Heart right ventricle (tissue), 16 donors: Measurements from ENCODE around the gene TUBB4B. TPM values are rescaled to one million over a fixed set of nuclear protein-coding genes. Genes with fewer than 3 reads are reported as not detected.

Experiments
- ATAC-seq, 8 donors: fragments of 200-7000 bp; cut with Tn5 transposase; one replicate each; pipeline ENCODE4 v1.9.1; 2020; ENCODE audit warnings: mild to moderate bottlenecking in 8 of 8, moderate library complexity in 8 of 8, moderate number of reproducible peaks in 1 of 8
- DNase-seq, 2 donors: peaks; one replicate each; pipeline ENCODE4 v3.0.0-alpha.2; 2020
- H3K27ac ChIP-seq, 10 donors: fragments of 200-600 bp; sonication (generic) in 2 of 10; one replicate each; pipeline versions ENCODE4 v1.5.0 to v1.8.0; 2020 to 2022; ENCODE audit warnings: mild to moderate bottlenecking in 3 of 10
- H3K27me3 ChIP-seq, 7 donors: fragments of 200-600 bp; one replicate each; pipeline ENCODE4 v1.8.0; 2021 to 2022; ENCODE audit warnings: mild to moderate bottlenecking in 2 of 7
- H3K36me3 ChIP-seq, 9 donors: fragments of 200-600 bp; sonication (generic) in 1 of 9; one replicate each; pipeline versions ENCODE4 v1.5.0 to v1.8.0; 2020 to 2022; ENCODE audit warnings: mild to moderate bottlenecking in 2 of 9
- H3K4me1 ChIP-seq, 9 donors: fragments of 200-600 bp; sonication (generic) in 1 of 9; one replicate each; pipeline versions ENCODE4 v1.5.0 to v1.8.0; 2020 to 2022; ENCODE audit warnings: mild to moderate bottlenecking in 4 of 9
- H3K4me3 ChIP-seq, 10 donors: fragments of 200-600 bp; sonication (generic) in 2 of 10; one replicate each; pipeline versions ENCODE4 v1.5.0 to v1.8.0; 2020 to 2022; ENCODE audit warnings: mild to moderate bottlenecking in 7 of 10, moderate library complexity in 2 of 10
- H3K9me3 ChIP-seq, 11 donors: fragments of 200-600 bp in 10 of 11; sonication (generic) in 2 of 11; one replicate each; pipeline versions ENCODE4 v1.5.0 to v1.8.0; 2013 to 2022; ENCODE audit warnings: mild to moderate bottlenecking in 2 of 11, control low read depth in 1 of 11, moderate library complexity in 1 of 11
- CTCF ChIP-seq, 9 donors: fragments of 200-600 bp; sonication (generic) in 2 of 9; IDR thresholded peaks; one replicate each; pipeline versions ENCODE4 v1.5.0 to v1.8.0; 2021 to 2022; ENCODE audit warnings: antibody characterized with exemption in 9 of 9, mild to moderate bottlenecking in 5 of 9, moderate library complexity in 1 of 9
- WGBS, 2 donors: extraction: QIAGEN DNeasy Blood & Tissue Kit; methylation state at CpG; one replicate each; pipeline ENCODE4 v1.1.7; 2013; ENCODE audit warnings: inconsistent platforms in 1 of 2; 5-methylcytosine and 5-hydroxymethylcytosine counted together
- intact Hi-C, 10 donors: fragments of 100-400 bp; cut with DNase I; formaldehyde crosslinking; loops; one replicate each; pipeline versions ENCODE4 v1.11.1 to v1.14.2; 2022
- polyA plus RNA-seq, 2 donors: library from polyadenylated mRNA; stranded (reverse); fragments of 200-250 nt; gene quantifications; one replicate each; pipeline ENCODE4 v1.2.3, GENCODE V29; 2013
- total RNA-seq, 10 donors: library from RNA; stranded (reverse); fragmentation: NEBNext Ultra II Directional in 3 of 10; extraction: Animal tissue kit (Norgen Biotek cat#: 25700) in 3 of 10; gene quantifications; one replicate each; pipeline versions ENCODE4 v1.2.1 to v1.2.4, GENCODE V29; 2021 to 2023
- donor health status: Arrhythmogenic right ventricular cardiomyopathy.
- donor health status: ischemic (EF 13 %, LVEDD 7.1; RV severe dilation, severe dysfunction).
- donor health status: healthy with polysubstance abuse.
- donor health status: DM: no; HTN: yes; CAD: no.
- donor health status: DM: no; HTN: no; CAD: no.
- donor health status: ischemic (EF 25% LVEDD 6.9; RV normal size, moderate dysfunction).
- donor health status: ischemic (EF 25% LVEDD 5.7; RV mildly dilated, moderate dysfunction).
- donor health status: healthy.
- donor health status: DM: yes; HTN: yes; CAD: no.
- donor health status: Ischemic cardiomyopathy.
- donor health status: ischemic (EF 35%, LVEDD 5.7; RV mildly dilated, moderate dysfunction).
- donor health status: nonischemic (EF 11% LVEDD 7.7; RV severe dilation, severe dysfunction).
- donor health status: DM: yes; HTN: yes; CAD: no.
- donor health status: PGD.
- donor health status: ischemic (EF 29% LVEDD 5.4; RV normal size, mild dysfunction).
- donor health status: nonischemic (EF 23%, LVEDD 6.1; RV moderate dilation, normal function).

The TUBB4B gene
- total and polyA plus RNA-seq, 12 donors: 211 to 992 (median 355) TPM

DNA sequence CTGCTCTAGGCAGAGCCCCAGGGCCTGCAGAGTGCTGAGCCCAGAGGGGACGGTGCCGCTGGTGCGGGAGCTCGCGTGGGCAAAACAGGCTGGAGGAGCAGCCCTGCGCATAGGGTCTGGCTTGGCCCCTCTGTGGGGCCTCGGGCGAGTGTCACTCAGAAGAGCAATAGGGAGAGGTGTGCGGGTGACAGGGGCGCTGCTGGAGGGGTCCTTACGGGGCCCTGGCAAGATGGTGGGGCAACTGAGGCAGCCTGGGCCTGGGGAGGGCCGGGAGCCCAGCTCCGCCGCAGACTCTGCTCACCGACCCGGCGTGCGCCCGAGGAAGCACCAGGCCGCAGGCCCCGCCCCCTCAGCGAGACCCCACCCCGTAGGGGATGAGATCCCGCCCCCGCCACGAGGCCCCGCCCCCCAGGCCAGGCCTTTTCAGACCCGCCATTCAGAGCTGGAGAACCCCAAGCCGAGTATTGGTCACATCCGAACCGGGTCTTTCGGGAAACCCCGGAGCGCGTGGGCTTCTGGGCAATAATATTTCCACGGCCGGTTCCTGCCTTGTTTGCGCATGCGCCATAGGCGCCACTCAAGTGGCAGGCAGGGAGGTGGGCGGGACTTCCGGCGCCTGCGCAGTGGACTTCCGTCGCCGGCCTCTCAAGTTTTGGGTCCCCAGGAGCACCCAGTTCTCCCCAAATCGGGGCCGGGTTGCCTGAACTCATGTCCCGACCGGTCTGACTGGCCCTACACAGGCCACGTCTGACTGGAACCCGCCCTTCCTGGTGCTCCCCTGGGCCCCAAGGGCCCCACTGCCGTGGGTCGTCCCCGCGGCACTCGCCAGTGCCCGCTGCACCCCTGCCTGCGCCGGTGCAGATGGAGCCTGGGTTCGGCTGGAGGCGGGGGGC lies 17.8 kb upstream of the TUBB4B start:
- peaks cover 14 to 46% (median 32%) of the 10 kb centered on the region in 9 donors for H3K4me1 ChIP-seq
- no peaks in the 10 kb centered on the region for H3K36me3 ChIP-seq
- peak overlapping the region; percentile 70 to 96 (median 92) for H3K27ac ChIP-seq
- WGBS, 2 donors: 1% methylated on average over 63 of the region's 63 CpGs
- intact Hi-C loops: loop anchor here in 7 of 10 donors (1.0 to 5.0 kb wide), 5 partner anchors 17 to 36 kb away; partner anchors contain the start of genes ANAPC2 (in 6 of the 7), SSNA1 (in 6 of the 7), TPRN (in 1 of the 7) and TUBB4B (in 1 of the 7)
- H3K9me3 ChIP-seq: no peaks in the 10 kb centered on the region
- peak; percentile 96 to 98 for DNase-seq
- no peak for TF ChIP-seq CTCF (IDR thresholded peaks at IDR 0.05)
- ATAC-seq: peak; percentile 90 to 97 (median 95)
- H3K27me3 ChIP-seq: peaks cover 0 to 8% (median 4%) of the 10 kb centered on the region in 7 donors
- H3K4me3 ChIP-seq: peak overlapping the region; percentile 64 to 94 (median 76)

GRCh38 chr9:137224830-137225694 lies 16.0 kb upstream of the TUBB4B start, which contains the start of gene CYSRT1:
TSS of gene CYSRT1 (plus strand) at chr9:137225174. CDS start at chr9:137225622, 448 bp downstream.
- Histone ChIP-seq H3K4me3 (peak within 1 kb of the TSS; percentile 64 to 94 (median 76)), H3K4me1 (peaks cover 7 to 34% (median 24%) of the 10 kb centered on the region in 9 donors), H3K36me3 (no peaks in the 10 kb centered on the region), H3K27me3 (peaks cover 4 to 26% (median 21%) of the 10 kb centered on the region in 7 donors), H3K9me3 (no peaks in the 10 kb centered on the region), H3K27ac (peak within 1 kb of the TSS in 9 of 10 donors; percentile 89 to 96 (median 92))
- 52 to 57% methylated on average over 22 to 23 of the region's 23 CpGs for WGBS, 2 donors
- ATAC-seq: no peak
- no peak for TF ChIP-seq CTCF (IDR thresholded peaks at IDR 0.05)
- no peak for DNase-seq
- intact Hi-C loops: loop anchor here in 7 of 10 donors (2.0 to 5.0 kb wide), 5 partner anchors 33 to 108 kb away; partner anchors contain the start of genes ANAPC2 (in 4 of the 7) and SSNA1 (in 4 of the 7)

- WGBS, 2 donors: 76 to 84% methylated on average over 21 of the region's 21 CpGs
- Histone ChIP-seq H3K27ac (no peak overlapping the region), H3K27me3 (peaks cover 7 to 33% (median 29%) of the 10 kb centered on the region in 7 donors), H3K9me3 (no peaks in the 10 kb centered on the region), H3K4me1 (peaks cover 7 to 32% (median 24%) of the 10 kb centered on the region in 9 donors), H3K36me3 (no peaks in the 10 kb centered on the region), H3K4me3 (no peak overlapping the region)
- no peak for DNase-seq
- intact Hi-C loops: loop anchor here in 8 of 10 donors (2.0 to 5.0 kb wide), 8 partner anchors 34 to 109 kb away; partner anchors contain the start of genes ANAPC2 (in 2 of the 8) and SSNA1 (in 2 of the 8)
- no peak for TF ChIP-seq CTCF (IDR thresholded peaks at IDR 0.05)
- ATAC-seq: no peak
These were observed 15.3 kb upstream of the TUBB4B start for GRCh38 chr9:137225699-137226331.
